B cell (primary cell): ENCODE data around the gene ZP1.

ENCODE experiments used
- CTCF ChIP-seq: fragments of 200-600 bp; IDR thresholded peaks from one replicate; pipeline ENCODE4 v1.8.0; 2022; ENCODE audit warnings: antibody characterized with exemption, mild to moderate bottlenecking
- EZH2 ChIP-seq: IDR thresholded peaks from 2 replicates; pipeline ENCODE4 v1.6.1; 2012; ENCODE audit warnings: borderline replicate concordance, low read depth, mild to moderate bottlenecking, moderate library complexity, low read length; ENCODE audit not compliant: insufficient read depth, poor library complexity, severe bottlenecking

- TF ChIP-seq CTCF (no peak), EZH2 (no peak)
These were observed 39.0 kb downstream of the ZP1 start, which contains the start of gene PRPF19 for GRCh38 chr11:60906132-60906972.
